ENCODE data around the gene HOXC5. TPM values are rescaled to one million over a fixed set of nuclear protein-coding genes. Genes with fewer than 3 reads are reported as not detected.

The HOXC5 gene
- total RNA-seq, 1 experiment from 2014 or later: not detected

- Histone ChIP-seq H3K23ac (ENCODE audit: insufficient read length, low read depth, low read length) (no peak overlapping the region), H3K9ac (ENCODE audit: extremely low read depth, insufficient read length, low read length) (no peak overlapping the region), H3K9me3 (ENCODE audit: control insufficient read depth, low read depth, low read length) (no peaks in the 10 kb centered on the region), H3K27ac (ENCODE audit: insufficient read length, low read depth, low read length) (no peak overlapping the region), H3K14ac (ENCODE audit: insufficient read depth, low read length) (no peak overlapping the region), H3K18ac (ENCODE audit: insufficient read length, low read depth, low read length) (no peak overlapping the region), H2AFZ (ENCODE audit: low read length) (no peak overlapping the region), H2BK20ac (ENCODE audit: low read depth, low read length, poor library complexity, severe bottlenecking) (no peak overlapping the region), H3K79me2 (ENCODE audit: insufficient read depth, low read length) (no peaks in the 10 kb centered on the region), H2BK5ac (ENCODE audit: insufficient read length, low read length) (no peak overlapping the region), H2AK5ac (ENCODE audit: insufficient read length, low read length) (no peak overlapping the region), H3K27me3 (ENCODE audit: insufficient read depth, low read length) (peaks cover 51% of the 10 kb centered on the region), H2BK12ac (ENCODE audit: insufficient read length, low read depth, low read length) (no peak overlapping the region), H3T11ph (ENCODE audit: low read length) (no peak overlapping the region), H4K5ac (ENCODE audit: insufficient read length, low read depth, low read length) (no peak overlapping the region), H3K4me2 (ENCODE audit: insufficient read depth, insufficient read length, low read length) (no peak overlapping the region), H4K20me1 (ENCODE audit: control insufficient read depth, insufficient read depth, insufficient read length) (no peaks in the 10 kb centered on the region), H2BK15ac (ENCODE audit: low read depth, low read length) (no peak overlapping the region), H2BK120ac (ENCODE audit: low read depth, low read length, poor library complexity, severe bottlenecking) (no peak overlapping the region), H3K4me1 (ENCODE audit: insufficient read depth, low read length) (peaks cover 7% of the 10 kb centered on the region; the same call in 1 of the 2 replicates), H3K79me1 (ENCODE audit: insufficient read depth, low read depth, low read length, poor library complexity, severe bottlenecking) (no peaks in the 10 kb centered on the region), H4K8ac (replicated peaks; ENCODE audit: insufficient read length, low read depth, low read length) (no peak overlapping the region), H3K56ac (ENCODE audit: insufficient read length, low read depth, low read length) (no peak overlapping the region), H4K91ac (ENCODE audit: insufficient read length, low read depth, low read length) (no peak overlapping the region), H3K4ac (ENCODE audit: low read depth, low read length) (no peak overlapping the region), H3K23me2 (ENCODE audit: insufficient read length, low read depth, low read length, poor library complexity, severe bottlenecking) (no peaks in the 10 kb centered on the region)
- Mint-ChIP-seq H3K9me3 (no peaks in the 10 kb centered on the region), H3K4me1 (peaks cover 0 to 11% of the 10 kb centered on the region in 2 experiments; a peak in 2 of 4 replicates), H3K36me3 (ENCODE audit: insufficient read depth in 1 of 3, low read depth in 3 of 3) (no peaks in the 10 kb centered on the region), H3K27me3 (ENCODE audit: low read depth) (peaks cover 92% of the 10 kb centered on the region), H3K4me3 (no peak overlapping the region), H3K27ac (no peak overlapping the region)
- no peak for TF ChIP-seq CTCF (conservative IDR thresholded peaks at IDR 0.05)
- DNase-seq: no peak
Measured at GRCh38 chr12:54065677-54066076, 32.8 kb downstream of the HOXC5 start.
